HG02588 (cell line): Measurements from ENCODE around the gene BRPF1.

Experiments
- ATAC-seq: cut with Tn5 transposase; IDR thresholded peaks from one replicate; pipeline ENCODE4 v1.9.1; 2021; ENCODE audit warnings: mild to moderate bottlenecking, moderate library complexity; ENCODE audit not compliant: unreplicated experiment

BRPF1 gene

GRCh38 chr3:9701006-9701405 is 30.5 kb upstream of the BRPF1 start:
- ATAC-seq: no peak

GRCh38 chr3:9701711-9702110 is 29.8 kb upstream of the BRPF1 start:
- ATAC-seq: no peak

GRCh38 chr3:9703240-9703639 is 28.3 kb upstream of the BRPF1 start:
- no peak for ATAC-seq

GRCh38 chr3:9703736-9704346 is 27.7 kb upstream of the BRPF1 start, which contains the start of gene CPNE9:
Gene CPNE9 (plus strand): TSS chr3:9703833. CDS start chr3:9703997, 164 bp downstream.
- no peak for ATAC-seq

GRCh38 chr3:9704347-9705322 is 26.9 kb upstream of the BRPF1 start:
- no peak for ATAC-seq

GRCh38 chr3:9710174-9710739 is 21.3 kb upstream of the BRPF1 start:
- no peak for ATAC-seq

GRCh38 chr3:9712415-9712814 is 19.1 kb upstream of the BRPF1 start:
- ATAC-seq: no peak

GRCh38 chr3:9713142-9713541 is 18.4 kb upstream of the BRPF1 start:
- ATAC-seq: no peak

- no peak for ATAC-seq
These were observed 16.4 kb upstream of the BRPF1 start for GRCh38 chr3:9715136-9715535.

GRCh38 chr3:9715764-9716437 is 15.6 kb upstream of the BRPF1 start:
- ATAC-seq: no peak

- ATAC-seq: no peak
These were observed 14.6 kb upstream of the BRPF1 start for GRCh38 chr3:9716801-9717555.

- ATAC-seq: no peak
These were observed 14.0 kb upstream of the BRPF1 start for GRCh38 chr3:9717563-9717962.

GRCh38 chr3:9718118-9718517 is 13.4 kb upstream of the BRPF1 start:
- ATAC-seq: no peak

- no peak for ATAC-seq
These were observed 10.4 kb upstream of the BRPF1 start for GRCh38 chr3:9721015-9721699.

GRCh38 chr3:9721700-9722060 is 9.9 kb upstream of the BRPF1 start:
- ATAC-seq: no peak

- no peak for ATAC-seq
These were observed 5.6 kb upstream of the BRPF1 start for GRCh38 chr3:9725775-9726515.

GRCh38 chr3:9727041-9727595 is 4.4 kb upstream of the BRPF1 start:
- no peak for ATAC-seq

- no peak for ATAC-seq
These were observed 3.8 kb upstream of the BRPF1 start for GRCh38 chr3:9727743-9728142.

- no peak for ATAC-seq
These were observed 2.1 kb upstream of the BRPF1 start for GRCh38 chr3:9729419-9729818.
